HT1080 (cell line): ENCODE measurements around the gene PRDM13. TPM values are rescaled to one million over a fixed set of nuclear protein-coding genes. Genes with fewer than 3 reads are reported as not detected.
"Not testable (repeated sequence)": the region's sequence is repeated elsewhere in the genome, so short reads cannot be mapped to it uniquely, and the experiment has no call there.

Experiments used
- DNase-seq: peaks from one replicate; pipeline ENCODE4 v3.0.0-alpha.2; 2015; ENCODE audit warnings: low read depth
- small RNA-seq: library from RNA; depleted of rRNA; stranded (forward); fragments of <200 nt; gene quantifications from one replicate; pipeline ENCODE3, GENCODE V24; 2014
- total RNA-seq: library from RNA; depleted of rRNA; stranded (reverse); fragments of >200 nt; shearing (Covaris generic); gene quantifications from 2 replicates; pipeline ENCODE4 v1.2.3, GENCODE V29; 2014; rRNA removed

The PRDM13 gene
- total RNA-seq, 1 experiment from 2014 or later, result not detected

DNA sequence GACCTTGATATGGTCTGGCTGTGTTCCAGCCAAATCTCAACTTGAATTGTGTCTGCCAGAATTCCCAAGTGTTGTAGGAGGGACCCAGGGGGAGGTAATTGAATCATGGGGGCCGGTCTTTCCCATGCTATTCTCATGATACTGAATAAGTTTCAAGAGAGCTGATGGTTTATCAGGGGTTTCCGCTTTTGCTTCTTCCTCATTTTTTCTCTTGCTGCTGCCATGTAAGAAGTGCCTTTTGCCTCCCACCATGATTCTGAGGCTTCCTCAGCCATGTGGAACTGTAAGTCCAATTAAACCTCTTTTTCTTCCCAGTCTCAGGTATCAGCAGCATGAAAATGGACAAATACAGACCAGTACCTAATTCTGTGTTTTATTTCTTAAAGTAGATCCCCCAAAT, 15.4 kb downstream of the PRDM13 start:
- DNase-seq, result not testable (repeated sequence)

DNA sequence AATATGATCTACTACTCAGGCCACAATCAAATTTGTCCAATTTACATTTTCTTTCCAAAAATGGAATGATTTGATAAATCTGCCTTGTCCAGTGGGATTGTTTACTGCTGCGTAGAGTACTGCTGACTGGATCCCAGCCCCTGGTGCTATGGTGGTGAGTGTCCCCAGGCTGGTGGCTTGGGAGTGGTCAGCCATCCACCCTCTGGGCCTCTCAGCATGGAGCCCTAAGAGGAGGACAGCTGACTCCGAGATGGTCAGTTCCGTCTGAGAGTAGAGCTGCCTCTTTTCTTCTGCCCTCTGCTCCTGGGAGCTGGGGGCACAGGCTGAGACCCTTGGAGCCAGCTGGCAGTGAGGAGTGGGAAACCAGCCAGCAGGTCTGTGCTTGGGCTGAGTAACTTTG, 22.7 kb downstream of the PRDM13 start:
- no peak for DNase-seq

DNA sequence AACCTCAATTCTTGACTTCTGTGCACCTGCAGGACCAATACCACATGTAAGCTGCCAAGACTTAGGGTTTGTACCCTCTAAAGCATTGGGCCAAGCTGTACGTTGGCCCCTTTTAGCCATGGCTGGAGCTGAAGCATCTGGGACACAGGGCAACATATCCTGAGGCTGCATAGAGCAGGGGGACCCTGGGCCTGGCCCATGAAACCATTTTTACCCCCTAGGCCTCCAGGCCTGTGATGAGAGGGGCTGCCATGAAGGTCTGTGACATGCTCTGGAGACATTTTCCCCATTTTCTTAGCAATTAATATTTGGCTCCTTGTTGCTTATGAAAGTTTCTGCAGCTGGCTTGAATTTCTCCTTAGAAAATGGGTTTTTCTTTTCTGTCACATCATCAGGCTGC, 31.0 kb downstream of the PRDM13 start:
- DNase-seq, result no peak

DNA sequence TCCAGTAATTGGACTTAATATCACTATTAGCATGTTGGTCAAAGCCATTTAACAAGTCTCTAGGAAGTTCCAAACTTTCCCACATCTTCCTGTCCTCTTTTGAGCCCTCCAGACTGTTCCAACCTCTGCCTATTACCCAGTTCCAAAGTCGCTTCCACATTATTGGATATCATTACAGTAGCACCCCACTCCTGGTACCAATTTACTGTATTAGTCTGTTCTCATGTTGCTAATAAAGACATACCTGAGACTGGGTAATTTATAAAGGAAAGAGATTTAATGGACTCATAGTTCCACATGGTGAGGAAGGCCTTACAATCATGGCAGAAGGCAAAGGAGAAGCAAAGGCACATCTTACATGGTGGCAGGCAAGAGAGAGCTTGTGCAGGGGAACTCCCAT, 31.7 kb downstream of the PRDM13 start:
- DNase-seq, result not testable (repeated sequence)

DNA sequence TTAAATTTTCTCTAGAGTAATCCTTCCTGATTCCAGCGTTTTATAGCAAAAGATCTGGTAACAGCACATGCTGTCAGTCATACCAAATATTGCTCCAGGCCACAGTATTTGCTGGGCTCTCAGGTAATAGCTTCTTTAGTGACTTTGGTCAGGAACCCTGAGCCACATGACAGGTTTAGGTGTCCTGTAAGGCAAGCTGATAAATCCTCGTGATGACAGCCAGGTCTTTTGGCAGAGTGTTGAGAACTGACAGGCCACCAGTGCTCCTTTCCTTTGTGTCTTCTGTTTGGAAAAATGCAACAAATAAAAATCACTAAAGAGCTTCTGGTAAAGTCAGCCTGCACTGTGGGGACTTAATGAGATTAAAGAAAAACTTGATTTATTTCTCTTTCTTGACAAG, 34.6 kb downstream of the PRDM13 start:
- DNase-seq, result no peak

DNA sequence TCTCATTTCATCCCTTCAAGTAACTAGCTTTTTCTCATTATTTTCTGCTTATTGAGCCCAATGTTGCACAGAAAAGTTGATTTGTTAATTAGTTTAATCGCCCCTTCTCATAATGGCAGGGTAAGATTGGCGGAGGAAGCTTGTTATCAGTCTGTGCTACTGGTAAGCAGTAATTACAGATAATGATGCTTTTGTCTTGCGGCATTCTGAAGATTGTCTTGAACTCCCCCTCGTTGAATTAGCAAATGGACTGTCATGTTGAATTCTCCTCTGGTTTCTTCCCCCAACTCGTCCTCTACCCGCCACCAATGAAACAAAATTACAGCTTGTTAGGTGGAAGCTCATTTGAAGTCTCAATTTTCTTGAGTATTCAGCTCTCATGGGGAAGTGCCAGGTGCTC, 39.4 kb downstream of the PRDM13 start:
- DNase-seq, result no peak

DNA sequence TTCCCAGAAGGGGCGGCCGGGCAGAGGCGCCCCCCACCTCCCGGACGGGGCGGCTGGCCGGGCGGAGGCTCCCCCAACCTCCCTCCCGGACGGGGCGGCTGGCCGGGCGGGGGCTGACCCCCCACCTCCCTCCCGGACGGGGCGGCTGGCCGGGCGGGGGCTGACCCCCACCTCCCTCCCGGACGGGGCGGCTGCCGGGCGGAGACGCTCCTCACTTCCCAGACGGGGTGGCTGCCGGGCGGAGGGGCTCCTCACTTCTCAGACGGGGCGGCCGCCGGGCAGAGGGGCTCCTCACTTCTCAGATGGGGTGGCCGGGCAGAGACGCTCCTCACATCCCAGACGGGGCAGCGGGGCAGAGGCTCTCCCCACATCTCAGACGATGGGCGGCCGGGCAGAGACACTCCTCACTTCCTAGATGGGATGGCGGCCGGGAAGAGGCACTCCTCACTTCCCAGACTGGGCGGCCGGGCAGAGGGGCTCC, 43.5 kb downstream of the PRDM13 start:
- not testable (repeated sequence) for DNase-seq

DNA sequence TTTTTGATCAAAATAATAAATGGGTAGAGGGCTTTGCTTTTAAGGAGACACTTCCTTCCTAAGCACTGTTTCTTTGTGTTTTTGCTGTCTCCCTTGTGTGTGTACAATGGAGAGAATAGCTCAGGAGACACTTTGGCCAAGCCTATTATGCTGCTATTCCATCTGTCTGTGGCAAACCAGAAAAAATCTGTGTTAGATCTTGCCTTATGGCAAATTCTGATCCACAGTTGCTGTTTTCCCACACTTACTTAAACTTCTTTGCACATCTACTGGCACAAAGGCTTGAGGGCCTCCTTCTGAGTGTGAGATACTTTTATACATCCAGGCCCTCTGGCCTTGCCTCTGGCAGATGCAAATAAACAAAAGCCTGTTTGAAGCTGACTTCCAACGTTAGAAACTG, 53.6 kb downstream of the PRDM13 start:
- no peak for DNase-seq

DNA sequence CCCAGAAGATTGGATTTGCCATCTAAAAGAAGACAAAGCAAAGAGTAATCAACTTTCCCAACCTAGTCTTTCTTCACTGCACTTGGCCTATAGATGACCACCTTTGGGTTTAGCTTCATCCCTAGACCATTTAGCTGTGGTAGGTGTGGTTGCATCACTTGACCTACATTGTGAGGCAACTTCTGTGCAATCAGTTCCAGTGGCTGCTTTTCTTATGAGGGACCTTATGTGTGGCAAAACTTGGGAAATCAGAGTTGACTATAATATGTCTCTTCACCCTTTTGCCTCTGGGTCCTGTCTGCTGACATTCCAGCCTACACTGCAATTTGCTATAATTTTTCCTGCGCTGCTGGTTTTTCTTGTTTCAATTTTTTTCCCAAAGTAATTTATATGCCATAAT, 55.2 kb downstream of the PRDM13 start:
- DNase-seq, result no peak

DNA sequence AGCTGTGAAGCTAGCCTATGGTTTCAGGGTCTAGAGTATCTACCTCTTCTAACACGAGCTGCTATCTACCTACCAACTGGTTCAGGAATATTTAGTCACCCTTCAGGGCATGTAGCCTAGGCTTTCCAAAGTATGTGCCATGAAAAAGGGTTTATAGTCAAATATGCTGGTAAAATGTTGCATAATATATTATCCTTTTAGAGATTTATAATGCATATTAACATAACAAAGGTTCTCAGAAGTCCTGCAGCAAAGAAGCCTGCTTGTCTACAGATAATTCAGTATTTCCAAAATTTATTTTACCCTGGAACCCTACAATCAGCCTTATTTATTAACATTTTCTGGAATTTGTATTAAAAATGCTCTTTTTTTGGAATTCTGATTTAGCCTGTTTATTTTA, 56.0 kb downstream of the PRDM13 start:
- no peak for DNase-seq

Small RNAs within 50 kb of the gene (small RNA-seq; reads per million reads assigned to genes)
- not detected for gene RF00019

Other genes starting within 250 kb of the PRDM13 start
- gene COQ3, start 212.6 kb upstream of the PRDM13 start, total RNA-seq, result 12.1 and 15.3 TPM in 2 replicates
- 28.6 and 34.3 TPM in 2 replicates for gene PNISR, start 181.5 kb upstream of the PRDM13 start, total RNA-seq
- 12.3 and 12.5 TPM in 2 replicates for gene USP45, start 91.4 kb upstream of the PRDM13 start, total RNA-seq
- gene CCNC, start 38.2 kb upstream of the PRDM13 start, total RNA-seq, result 64.2 and 81.5 TPM in 2 replicates